Left ventricle myocardium inferior (tissue), 1 donor: Measurements from ENCODE around the gene NPTXR. TPM values are rescaled to one million over a fixed set of nuclear protein-coding genes. Genes with fewer than 3 reads are reported as not detected.

Experiments
- DNase-seq: peaks from one replicate; pipeline ENCODE4 v3.0.0-alpha.2; 2020
- H3K27ac ChIP-seq: fragments of 200-600 bp; replicated peaks from 2 replicates; pipeline ENCODE4 v1.8.0; 2021
- H3K27me3 ChIP-seq: fragments of 200-600 bp; 2 replicates; pipeline ENCODE4 v1.8.0; 2021; ENCODE audit warnings: low read depth
- H3K36me3 ChIP-seq: fragments of 200-600 bp; 2 replicates; pipeline ENCODE4 v1.8.0; 2021
- H3K4me1 ChIP-seq: fragments of 200-600 bp; 2 replicates; pipeline ENCODE4 v1.8.0; 2021
- H3K4me3 ChIP-seq: fragments of 200-600 bp; 2 replicates; pipeline ENCODE4 v1.8.0; 2021; ENCODE audit warnings: mild to moderate bottlenecking, moderate library complexity
- H3K9me3 ChIP-seq: fragments of 200-600 bp; replicated peaks from 2 replicates; pipeline ENCODE4 v1.8.0; 2021
- intact Hi-C: fragments of 100-400 bp; cut with micrococcal nuclease; formaldehyde crosslinking; loops from one replicate; pipeline ENCODE4 v1.11.0; 2022
- total RNA-seq: library from RNA; stranded (reverse); fragmentation: NEBNext Ultra II Directional; extraction: Animal tissue kit (Norgen Biotek cat#: 25700); gene quantifications from one replicate; pipeline ENCODE4 v1.2.1, GENCODE V29; 2021
- TF ChIP-seq, protein P1 (sequence below): fragments of 200-600 bp; IDR thresholded peaks from 2 replicates; pipeline ENCODE4 v1.8.0; 2021; ENCODE audit warnings: antibody characterized with exemption, mild to moderate bottlenecking, borderline replicate concordance
- donor health status: DM: no; HTN: yes; CAD: no; lungs with severe emphysema.

The NPTXR gene
- total RNA-seq, 1 donor from 2014 or later: 23.3 TPM

DNA sequence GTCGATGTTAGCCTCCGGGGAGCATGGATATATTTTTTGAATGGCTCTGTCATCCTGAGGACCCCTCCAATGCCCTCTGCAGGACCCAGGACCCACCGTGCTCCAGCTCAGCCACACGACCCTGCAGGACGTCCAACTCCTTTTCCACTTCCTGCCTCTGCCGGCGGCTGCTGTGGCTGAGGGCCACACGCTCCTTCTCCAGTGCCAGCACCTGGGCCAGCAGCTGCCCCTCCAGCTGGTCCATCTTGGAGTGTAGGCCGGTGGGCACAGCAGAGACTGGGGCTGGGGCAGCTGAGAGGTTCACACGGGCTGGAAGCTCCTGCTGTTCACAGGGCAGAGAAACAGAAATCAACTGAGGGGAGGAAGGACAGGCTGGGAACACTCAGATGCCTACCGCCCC, 15.6 kb downstream of the NPTXR start:
- H3K27me3 ChIP-seq: no peaks in the 10 kb centered on the region
- no peak overlapping the region for H3K27ac ChIP-seq
- DNase-seq: no peak
- H3K9me3 ChIP-seq: no peaks in the 10 kb centered on the region
- H3K4me1 ChIP-seq: no peaks in the 10 kb centered on the region
- intact Hi-C loops: no loop called here
- no peak overlapping the region for H3K4me3 ChIP-seq
- TF ChIP-seq, protein P1, sequence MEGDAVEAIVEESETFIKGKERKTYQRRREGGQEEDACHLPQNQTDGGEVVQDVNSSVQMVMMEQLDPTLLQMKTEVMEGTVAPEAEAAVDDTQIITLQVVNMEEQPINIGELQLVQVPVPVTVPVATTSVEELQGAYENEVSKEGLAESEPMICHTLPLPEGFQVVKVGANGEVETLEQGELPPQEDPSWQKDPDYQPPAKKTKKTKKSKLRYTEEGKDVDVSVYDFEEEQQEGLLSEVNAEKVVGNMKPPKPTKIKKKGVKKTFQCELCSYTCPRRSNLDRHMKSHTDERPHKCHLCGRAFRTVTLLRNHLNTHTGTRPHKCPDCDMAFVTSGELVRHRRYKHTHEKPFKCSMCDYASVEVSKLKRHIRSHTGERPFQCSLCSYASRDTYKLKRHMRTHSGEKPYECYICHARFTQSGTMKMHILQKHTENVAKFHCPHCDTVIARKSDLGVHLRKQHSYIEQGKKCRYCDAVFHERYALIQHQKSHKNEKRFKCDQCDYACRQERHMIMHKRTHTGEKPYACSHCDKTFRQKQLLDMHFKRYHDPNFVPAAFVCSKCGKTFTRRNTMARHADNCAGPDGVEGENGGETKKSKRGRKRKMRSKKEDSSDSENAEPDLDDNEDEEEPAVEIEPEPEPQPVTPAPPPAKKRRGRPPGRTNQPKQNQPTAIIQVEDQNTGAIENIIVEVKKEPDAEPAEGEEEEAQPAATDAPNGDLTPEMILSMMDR: no peak
- H3K36me3 ChIP-seq: peaks cover 3% of the 10 kb centered on the region

DNA sequence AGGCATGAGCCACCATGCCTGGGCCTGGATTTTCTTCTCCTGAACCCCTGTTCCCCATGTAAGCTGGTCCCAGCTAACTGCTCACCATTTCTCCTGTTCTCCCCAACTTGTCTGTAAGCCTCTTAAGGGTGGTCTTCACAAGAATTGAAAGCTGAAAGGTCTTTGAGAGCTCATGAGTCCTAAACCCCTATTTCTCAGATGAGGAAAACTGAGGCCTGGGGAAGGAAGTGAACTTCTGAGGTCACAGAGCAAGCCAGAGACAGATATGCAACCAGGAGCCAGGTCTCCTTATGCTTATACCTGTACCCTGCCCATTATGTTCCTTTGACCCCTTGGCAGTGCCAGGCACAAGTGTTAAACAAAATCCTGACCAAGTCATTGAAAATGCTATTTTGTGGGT, 16.3 kb downstream of the NPTXR start:
- Histone ChIP-seq H3K27ac (no peak overlapping the region), H3K4me3 (no peak overlapping the region), H3K9me3 (no peaks in the 10 kb centered on the region), H3K27me3 (no peaks in the 10 kb centered on the region), H3K36me3 (peaks cover 3% of the 10 kb centered on the region), H3K4me1 (no peaks in the 10 kb centered on the region)
- TF ChIP-seq, protein P1: no peak
- intact Hi-C loops: no loop called here
- no peak for DNase-seq

DNA sequence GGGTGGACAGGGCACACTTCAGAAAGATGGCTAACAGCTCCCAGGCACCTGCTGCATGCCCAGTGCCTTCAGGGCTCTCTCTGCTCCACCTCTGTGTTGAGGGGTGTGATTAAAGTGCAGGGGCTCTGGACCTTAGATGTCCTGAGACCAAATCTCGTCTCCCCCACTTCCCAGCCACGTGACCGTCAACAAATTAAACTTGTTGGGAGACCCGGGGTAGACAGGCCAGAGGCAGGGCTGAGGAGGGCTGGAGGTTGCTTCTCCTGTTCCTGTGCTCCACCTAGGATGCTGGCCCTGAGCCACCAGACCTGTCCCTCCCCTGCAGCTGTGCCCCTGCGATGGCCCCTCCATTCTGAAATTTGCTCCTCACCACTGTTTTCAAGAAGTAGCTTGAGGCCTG, 17.0 kb downstream of the NPTXR start:
- Histone ChIP-seq H3K27ac (no peak overlapping the region), H3K9me3 (no peaks in the 10 kb centered on the region), H3K27me3 (no peaks in the 10 kb centered on the region), H3K36me3 (peaks cover 3% of the 10 kb centered on the region), H3K4me1 (no peaks in the 10 kb centered on the region), H3K4me3 (no peak overlapping the region)
- TF ChIP-seq, protein P1: no peak
- no peak for DNase-seq
- intact Hi-C loops: no loop called here

DNA sequence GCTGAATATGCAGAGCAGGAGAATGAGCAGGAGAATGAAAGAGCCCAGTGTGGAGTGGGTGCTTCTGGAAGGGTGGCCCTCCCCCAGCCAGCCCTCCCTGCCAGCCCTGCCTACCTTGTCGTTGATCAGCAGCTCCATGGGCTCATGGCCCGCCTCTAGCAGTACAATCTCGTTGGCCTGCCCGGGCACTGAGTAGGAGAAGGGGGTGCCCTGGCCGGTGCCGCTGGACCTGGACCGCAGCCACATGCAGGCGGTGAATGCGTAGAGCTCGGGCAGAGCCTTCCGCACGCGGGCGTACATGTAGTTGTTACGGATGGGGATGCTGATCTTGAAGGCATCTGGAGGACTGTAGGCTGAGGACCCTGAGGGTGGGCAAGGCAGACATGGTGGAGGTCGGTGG, 17.4 kb downstream of the NPTXR start:
- TF ChIP-seq, protein P1: no peak
- no peaks in the 10 kb centered on the region for H3K4me1 ChIP-seq
- no peak overlapping the region for H3K27ac ChIP-seq
- peaks cover 3% of the 10 kb centered on the region for H3K36me3 ChIP-seq
- intact Hi-C loops: no loop called here
- no peak for DNase-seq
- no peaks in the 10 kb centered on the region for H3K9me3 ChIP-seq
- H3K27me3 ChIP-seq: no peaks in the 10 kb centered on the region
- H3K4me3 ChIP-seq: no peak overlapping the region

DNA sequence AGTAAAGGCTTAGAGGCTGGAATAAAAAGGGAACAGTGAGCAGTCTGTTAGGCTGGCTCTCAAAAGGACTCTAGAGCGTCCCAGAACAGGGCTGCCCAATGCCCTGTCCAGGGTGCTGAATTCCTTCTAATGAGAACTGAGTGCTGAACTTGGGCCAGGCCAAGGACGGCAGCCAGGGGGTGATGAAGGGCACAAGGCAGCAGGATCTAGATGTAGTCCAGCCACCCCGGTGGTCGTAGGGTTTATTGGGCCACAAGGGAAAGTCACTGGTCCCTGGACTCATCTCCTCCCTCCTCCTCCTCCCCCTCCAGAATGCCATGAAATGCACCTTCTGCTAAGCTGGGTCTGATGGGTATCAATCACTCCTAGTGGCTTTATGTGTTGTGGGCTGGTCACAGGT, 19.2 kb downstream of the NPTXR start:
- no peaks in the 10 kb centered on the region for H3K9me3 ChIP-seq
- DNase-seq: peak; percentile 38
- intact Hi-C loops: no loop called here
- peaks cover 3% of the 10 kb centered on the region for H3K36me3 ChIP-seq
- H3K27ac ChIP-seq: no peak overlapping the region
- H3K4me1 ChIP-seq: no peaks in the 10 kb centered on the region
- H3K4me3 ChIP-seq: no peak overlapping the region
- no peaks in the 10 kb centered on the region for H3K27me3 ChIP-seq
- TF ChIP-seq, protein P1: peak; percentile 54

DNA sequence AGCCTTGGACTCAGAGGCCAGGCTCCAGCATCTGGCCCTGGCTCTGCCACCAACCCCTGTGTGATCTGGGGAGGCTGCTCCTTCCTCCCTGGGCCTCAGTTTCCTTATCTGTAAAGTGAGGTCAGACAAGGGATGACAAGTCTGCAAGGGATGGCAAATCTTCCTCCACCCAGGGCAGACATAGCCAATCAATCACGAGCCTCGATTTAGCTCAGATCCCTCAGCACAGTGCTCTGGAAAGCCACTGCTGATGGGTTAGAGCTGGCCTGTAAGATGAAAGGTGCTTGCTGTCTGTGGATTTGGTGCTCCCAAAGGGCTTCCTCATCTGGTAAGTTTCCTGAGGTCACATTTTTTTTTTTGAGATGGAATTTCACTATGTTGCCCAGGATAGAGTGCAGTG, 20.2 kb downstream of the NPTXR start:
- Histone ChIP-seq H3K9me3 (no peaks in the 10 kb centered on the region), H3K36me3 (peaks cover 3% of the 10 kb centered on the region), H3K27me3 (no peaks in the 10 kb centered on the region), H3K4me3 (no peak overlapping the region), H3K4me1 (no peaks in the 10 kb centered on the region), H3K27ac (no peak overlapping the region)
- intact Hi-C loops: no loop called here
- TF ChIP-seq, protein P1: no peak
- no peak for DNase-seq
